ENCODE measurements around the gene ADGRF4. TPM values are rescaled to one million over a fixed set of nuclear protein-coding genes. Genes with fewer than 3 reads are reported as not detected.

The ADGRF4 gene
- total and polyA plus RNA-seq, 2 of the 8 experiments (the other 6 are each of a cell fraction or from before 2014, with no cell fraction given), result 0.02 TPM; not detected in 1

GRCh38 chr6:47716207-47716606 is 17.8 kb downstream of the ADGRF4 start:
- H4K8ac ChIP-seq (ENCODE audit: extremely low read depth, insufficient read depth, low read length), result no peak overlapping the region
- 93% methylated on average over 2 of the region's 2 CpGs; no CpG with 5 or more reads in 1 of the 2 experiments for WGBS, 2 experiments (ENCODE audit: extremely low coverage in 1 of 2, insufficient coverage in 1 of 2, insufficient read length in 1 of 2, insufficient replicate concordance in 2 of 2, low coverage in 1 of 2, low lambda C conversion rate in 2 of 2, missing lambda C conversion rate in 1 of 2)
- H3K23me2 ChIP-seq (ENCODE audit: low read depth, low read length), result no peaks in the 10 kb centered on the region
- no peaks in the 10 kb centered on the region; a peak in 1 of 8 replicates for H3K36me3 ChIP-seq (ENCODE audit: control insufficient read depth in 2 of 4, insufficient read depth in 4 of 4, low read length in 3 of 4)
- H3K9ac ChIP-seq (replicated peaks in 1 of 4; ENCODE audit: extremely low read depth in 1 of 4, low read depth in 3 of 4, low read length in 3 of 4), result no peak overlapping the region
- no peak overlapping the region for H3K18ac ChIP-seq (ENCODE audit: extremely low read depth, low read length)
- H3K4me3 ChIP-seq (ENCODE audit: extremely low read depth in 1 of 4, insufficient read depth in 2 of 4, low read depth in 3 of 4, low read length in 4 of 4), result no peak overlapping the region
- H3K14ac ChIP-seq (ENCODE audit: insufficient read length), result no peak overlapping the region
- POLR2A ChIA-PET (ENCODE audit: partially characterized antibody), result no interaction called here
- H3K27me3 ChIP-seq (replicated peaks in 1 of 4; ENCODE audit: control insufficient read depth in 3 of 4, extremely low read depth in 1 of 4, insufficient read depth in 3 of 4, low read length in 3 of 4), result no peaks in the 10 kb centered on the region
- H3K23ac ChIP-seq (ENCODE audit: insufficient read length), result no peak overlapping the region
- no peak overlapping the region for H3K27ac ChIP-seq (ENCODE audit: low read depth, low read length)
- no peak overlapping the region for H2BK120ac ChIP-seq (replicated peaks; ENCODE audit: low read depth, low read length)
- no peak overlapping the region for H2BK15ac ChIP-seq (ENCODE audit: low read length)
- no peaks in the 10 kb centered on the region for H3K4me1 ChIP-seq (replicated peaks in 1 of 4; ENCODE audit: control insufficient read depth in 3 of 4, insufficient read depth in 4 of 4, low read length in 3 of 4)
- peaks cover 0 to 3% of the 10 kb centered on the region in 2 experiments; a peak in 1 of 4 replicates for H3K9me3 ChIP-seq (ENCODE audit: insufficient read depth in 2 of 2, low read depth in 1 of 2, low read length in 1 of 2)
- FAIRE-seq (no peak), DNase-seq (ENCODE audit: low read depth in 1 of 2, low spot score in 2 of 2) (no peak)
- no peak overlapping the region for H2BK12ac ChIP-seq (ENCODE audit: low read depth, low read length)
- H3K56ac ChIP-seq (replicated peaks; ENCODE audit: insufficient read length, low read depth, low read length), result no peak overlapping the region
- TF ChIP-seq BCL11A (IDR thresholded peaks at IDR 0.05; ENCODE audit: low read depth in 2 of 2, low read length in 2 of 2), result no peak
- no peak for TF ChIP-seq POLR2AphosphoS5 (IDR thresholded peaks at IDR 0.05; ENCODE audit: low read depth, low read length)
- TF ChIP-seq YY1 (IDR thresholded peaks at IDR 0.05; ENCODE audit: low read depth, low read length), result no peak
- no peak overlapping the region for H2BK20ac ChIP-seq (ENCODE audit: low read length)
- H2AK5ac ChIP-seq (ENCODE audit: low read depth, low read length), result no peak overlapping the region
- CTCF ChIA-PET (ENCODE audit: partially characterized antibody), result interaction anchor here (0.7 kb wide), 1 partner anchor 85 kb away, joined by 5 read pairs; no protein-coding TSS in a partner anchor
- H3K4me2 ChIP-seq (ENCODE audit: insufficient read depth in 1 of 2, low read depth in 2 of 2, low read length in 2 of 2), result no peak overlapping the region
- no peaks in the 10 kb centered on the region for H3K79me1 ChIP-seq (ENCODE audit: low read depth, low read length)
- H3K4ac ChIP-seq (replicated peaks; ENCODE audit: insufficient read length, low read depth, low read length), result no peak overlapping the region
- no peak overlapping the region for H4K5ac ChIP-seq (ENCODE audit: insufficient read length, low read depth, low read length)
- no peak overlapping the region for H2BK5ac ChIP-seq (ENCODE audit: low read depth, low read length)
- H4K20me1 ChIP-seq (replicated peaks in 1 of 2; ENCODE audit: control insufficient read depth in 1 of 2, insufficient read depth in 2 of 2, low read length in 2 of 2), result no peaks in the 10 kb centered on the region
- no peak overlapping the region for H2AFZ ChIP-seq (ENCODE audit: low read length)
- no peaks in the 10 kb centered on the region for H3K79me2 ChIP-seq (ENCODE audit: control insufficient read depth in 1 of 2, insufficient read depth in 2 of 2, low read length in 2 of 2)
- no peak overlapping the region for H4K91ac ChIP-seq (replicated peaks; ENCODE audit: insufficient read length, low read length)

Data from H1 (cell line).